ENCODE data around the gene L3MBTL3.
"Not testable (repeated sequence)": the region's sequence is repeated elsewhere in the genome, so short reads cannot be mapped to it uniquely, and the experiment has no call there.

The L3MBTL3 gene

GRCh38 chr6:130093546-130093945, 75.2 kb downstream of the L3MBTL3 start:
- DNase-seq: no peak

- DNase-seq: peak; percentile 30
These were observed 79.9 kb downstream of the L3MBTL3 start for GRCh38 chr6:130098317-130098716.

DNA sequence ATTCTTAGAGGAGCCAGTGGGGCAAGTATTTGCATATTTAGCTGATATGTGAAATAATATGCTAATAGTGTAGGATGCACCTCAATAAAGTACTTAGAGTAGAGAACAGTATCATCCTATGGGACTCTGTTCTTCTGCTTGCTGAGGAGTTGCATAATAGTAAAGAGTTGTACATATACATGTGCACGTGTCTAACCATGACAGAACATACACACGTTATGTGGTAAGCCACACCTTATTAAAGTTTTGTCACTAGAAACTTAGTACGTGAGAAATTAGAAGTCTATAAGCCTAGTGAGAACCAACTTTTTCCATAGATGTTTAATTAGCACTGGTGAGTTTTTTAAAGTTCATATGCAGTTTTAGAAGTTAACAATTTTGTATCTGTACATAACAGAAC, 80.7 kb downstream of the L3MBTL3 start:
- no peak for DNase-seq

- no peak for DNase-seq
These were observed 87.8 kb downstream of the L3MBTL3 start for GRCh38 chr6:130105996-130106704.

DNA sequence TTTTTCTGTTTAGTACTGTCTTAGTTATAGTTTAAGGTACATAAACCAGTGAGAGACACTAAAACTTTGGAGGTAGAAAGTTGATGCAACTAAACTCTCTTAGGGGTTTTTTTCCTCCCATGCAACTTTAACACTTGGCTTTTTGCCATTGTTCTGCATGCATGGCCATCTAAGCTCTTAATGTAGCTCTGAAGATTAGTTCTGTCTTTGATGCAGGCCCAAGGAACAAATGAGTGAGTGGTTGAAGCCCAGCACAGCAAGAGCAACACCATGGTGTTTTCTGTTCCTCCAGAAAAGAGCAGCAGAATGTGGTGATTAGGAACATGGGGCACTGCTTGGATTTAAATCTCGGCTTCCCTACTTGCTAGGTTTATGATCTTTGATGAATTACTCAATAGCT, 89.3 kb downstream of the L3MBTL3 start:
- DNase-seq: no peak

DNA sequence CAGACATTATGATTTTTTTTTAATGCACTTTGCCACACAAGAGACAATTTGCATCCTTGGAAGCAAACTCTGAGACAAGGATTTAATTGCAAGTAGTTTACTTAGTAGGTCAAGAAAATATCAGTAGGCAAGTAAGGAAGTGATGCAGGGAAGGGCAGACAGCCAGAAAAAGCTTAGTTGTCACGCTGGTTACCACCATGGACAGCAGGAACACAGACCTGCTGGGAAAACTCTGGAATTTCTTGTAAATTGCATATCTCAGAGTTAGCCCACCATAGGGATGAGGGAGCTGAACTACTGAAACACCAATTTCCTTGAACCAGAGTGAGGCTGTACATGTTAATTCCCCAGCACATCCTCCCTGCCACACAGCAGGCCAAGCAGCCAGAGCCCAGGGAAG, 92.7 kb downstream of the L3MBTL3 start:
- no peak for DNase-seq

GRCh38 chr6:130113201-130113710, 94.9 kb downstream of the L3MBTL3 start:
- no peak for DNase-seq

GRCh38 chr6:130115036-130115435, 96.7 kb downstream of the L3MBTL3 start:
- no peak for DNase-seq

- DNase-seq: no peak
These were observed 97.9 kb downstream of the L3MBTL3 start for GRCh38 chr6:130116273-130116672.

- DNase-seq: not testable (repeated sequence)
These were observed 98.9 kb downstream of the L3MBTL3 start for GRCh38 chr6:130117187-130117701.

DNA sequence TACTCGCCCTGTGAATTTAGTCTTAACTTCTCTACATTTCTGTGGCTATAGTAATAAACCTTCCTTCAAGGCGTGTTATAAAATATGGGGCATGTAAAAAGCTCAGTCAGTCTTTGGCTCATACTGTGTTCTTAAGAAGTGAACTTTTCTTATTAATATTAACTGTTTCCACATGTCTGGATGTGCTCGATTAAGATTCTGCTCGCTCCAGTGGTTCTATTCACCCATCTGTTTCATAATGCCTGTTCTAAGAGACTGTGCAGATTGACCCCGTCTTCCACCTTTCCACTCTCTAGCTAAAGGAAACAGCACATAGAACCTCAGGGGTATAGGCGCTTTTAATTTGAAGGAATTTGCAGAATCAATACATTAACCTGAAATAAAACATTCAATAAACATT, 99.9 kb downstream of the L3MBTL3 start:
- DNase-seq: no peak

GRCh38 chr6:130119211-130119610, 100.8 kb downstream of the L3MBTL3 start:
- no peak for DNase-seq

- DNase-seq: no peak
These were observed 102.3 kb downstream of the L3MBTL3 start for GRCh38 chr6:130120731-130121130.

- no peak for DNase-seq
These were observed 103.9 kb downstream of the L3MBTL3 start for GRCh38 chr6:130122243-130122642.

- DNase-seq: no peak
These were observed 108.8 kb downstream of the L3MBTL3 start for GRCh38 chr6:130127195-130127594.

DNA sequence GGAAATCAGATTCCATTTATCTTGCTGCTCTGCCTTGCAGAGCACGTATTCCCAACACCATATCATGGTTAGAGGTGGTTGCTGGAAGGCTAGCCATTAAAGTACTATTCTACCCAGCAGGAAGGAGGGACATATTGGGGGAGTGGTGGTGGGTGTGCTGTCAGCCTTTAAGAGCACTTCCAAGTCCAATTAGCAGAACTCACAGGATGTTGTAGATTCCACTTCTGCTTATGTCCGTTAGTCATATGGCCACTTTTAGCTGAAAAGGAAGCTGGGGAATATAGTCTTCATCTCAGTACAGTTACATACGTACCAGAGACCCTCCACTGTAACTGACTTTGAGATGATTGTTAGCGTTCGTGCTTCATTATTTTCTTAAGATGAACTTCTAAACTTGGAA, 109.9 kb downstream of the L3MBTL3 start:
- no peak for DNase-seq

- DNase-seq: no peak
These were observed 111.4 kb downstream of the L3MBTL3 start for GRCh38 chr6:130129762-130130246.

DNA sequence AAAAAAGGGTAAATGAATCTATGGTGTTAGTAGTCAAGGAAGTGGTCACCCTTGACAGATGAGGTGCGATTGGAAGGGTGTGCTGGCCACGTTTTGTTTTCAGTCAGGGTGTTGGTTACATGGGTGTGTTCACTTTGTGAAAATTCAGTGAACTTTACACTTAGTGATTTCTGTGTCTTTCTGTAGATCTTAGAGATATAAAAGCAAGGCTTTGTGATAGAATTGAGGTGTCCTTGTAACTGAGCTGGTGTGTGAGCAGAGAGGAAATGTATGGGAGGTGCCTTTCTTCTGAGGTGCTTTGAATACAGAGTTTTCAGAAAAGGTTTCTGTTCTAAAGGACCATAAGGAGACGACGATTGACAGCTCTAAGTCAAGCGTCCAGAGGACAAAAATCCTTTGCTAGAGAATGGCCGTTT, 113.9 kb downstream of the L3MBTL3 start:
- DNase-seq: no peak

DNA sequence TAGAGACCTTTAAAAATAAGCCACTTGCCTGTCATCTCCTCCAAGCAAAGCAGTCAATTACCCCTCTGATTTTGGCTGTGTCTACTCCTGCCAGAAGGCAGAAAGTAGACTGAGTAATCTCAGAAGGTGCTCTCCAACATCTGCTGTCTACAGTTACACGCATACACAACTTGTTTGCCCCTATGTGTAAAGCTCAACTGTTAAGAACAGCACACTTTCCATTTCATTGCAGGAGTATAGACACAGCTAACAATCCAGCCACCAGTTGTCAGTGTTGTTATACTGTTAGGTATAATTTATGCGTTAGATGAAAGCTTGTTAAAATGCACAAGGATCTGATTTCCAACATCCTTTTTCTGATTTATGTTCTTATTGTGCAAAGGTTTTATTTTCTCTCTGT, 116.2 kb downstream of the L3MBTL3 start:
- no peak for DNase-seq

GRCh38 chr6:130136798-130137197, 118.4 kb downstream of the L3MBTL3 start:
- no peak for DNase-seq

DNA sequence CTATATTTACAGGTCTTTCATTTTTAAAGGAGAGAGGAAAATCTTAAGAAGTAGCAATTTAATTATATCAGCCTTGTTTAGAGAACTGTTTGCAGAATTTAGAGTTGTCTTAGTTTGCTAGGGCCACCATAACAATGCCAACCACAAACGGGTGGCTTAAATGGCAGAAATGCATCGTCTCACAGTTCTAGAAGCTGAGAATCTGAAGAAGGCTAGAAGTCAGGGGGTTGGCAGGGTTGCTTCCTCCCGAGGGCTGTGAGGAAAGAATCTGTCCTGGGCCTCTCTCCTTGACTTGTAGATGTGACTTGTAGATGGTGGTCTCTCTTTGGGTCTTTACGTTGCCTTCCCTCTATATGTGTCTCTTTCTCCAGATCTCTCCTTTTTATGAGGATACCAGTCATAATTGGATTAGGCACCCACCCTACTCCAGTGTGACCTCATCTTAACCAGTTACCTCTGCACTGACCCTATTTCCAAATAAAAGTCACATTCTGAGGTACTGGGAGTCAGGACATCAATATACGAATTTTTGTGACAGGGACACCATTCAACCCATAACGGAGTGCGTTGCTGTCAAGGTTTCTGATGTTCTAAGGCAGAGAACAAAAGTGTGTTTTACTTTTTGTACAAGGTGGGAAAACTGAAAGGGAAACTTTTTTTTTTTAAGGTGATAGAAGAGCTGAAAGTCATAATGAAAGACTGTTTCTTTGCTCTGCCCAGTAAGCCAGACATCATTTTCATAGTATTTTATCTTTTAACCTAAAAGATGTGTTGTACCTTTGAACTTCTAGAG, 119.9 kb downstream of the L3MBTL3 start:
- no peak for DNase-seq

DNA sequence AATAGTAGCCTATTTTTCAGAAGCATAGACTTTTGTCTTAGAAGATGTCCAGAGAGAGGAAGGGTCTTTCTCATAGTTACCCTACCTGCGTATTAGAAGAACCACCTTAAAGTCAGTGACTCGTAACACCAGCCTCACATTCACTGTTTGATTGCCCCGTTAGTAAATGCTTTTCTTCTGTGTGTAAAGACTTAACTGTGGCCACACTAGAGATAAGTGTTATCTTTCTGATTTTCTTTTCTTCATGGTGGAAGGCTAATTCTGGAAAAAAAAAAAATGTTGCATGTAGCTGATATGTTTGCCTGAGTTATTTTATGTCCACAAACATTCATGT, 120.5 kb downstream of the L3MBTL3 start:
- no peak for DNase-seq

DNA sequence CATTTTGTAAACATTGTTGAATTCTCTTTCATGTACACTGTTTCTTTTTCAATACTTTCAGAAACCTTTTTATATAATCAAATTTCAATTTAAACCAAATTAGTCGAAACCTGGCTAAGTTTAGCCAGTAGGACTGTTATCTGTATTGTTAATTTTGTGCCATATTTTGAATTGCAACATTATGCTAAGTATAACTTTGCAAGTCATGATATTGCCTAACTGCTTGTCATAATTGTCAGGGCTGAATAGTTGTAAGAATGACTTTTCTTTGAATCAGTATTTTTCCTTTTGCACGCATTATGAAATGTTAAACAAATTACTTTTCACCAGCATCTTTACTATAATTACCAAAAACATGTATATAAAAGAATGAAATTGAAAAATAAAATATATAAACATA, 121.7 kb downstream of the L3MBTL3 start:
- no peak for DNase-seq

DNA sequence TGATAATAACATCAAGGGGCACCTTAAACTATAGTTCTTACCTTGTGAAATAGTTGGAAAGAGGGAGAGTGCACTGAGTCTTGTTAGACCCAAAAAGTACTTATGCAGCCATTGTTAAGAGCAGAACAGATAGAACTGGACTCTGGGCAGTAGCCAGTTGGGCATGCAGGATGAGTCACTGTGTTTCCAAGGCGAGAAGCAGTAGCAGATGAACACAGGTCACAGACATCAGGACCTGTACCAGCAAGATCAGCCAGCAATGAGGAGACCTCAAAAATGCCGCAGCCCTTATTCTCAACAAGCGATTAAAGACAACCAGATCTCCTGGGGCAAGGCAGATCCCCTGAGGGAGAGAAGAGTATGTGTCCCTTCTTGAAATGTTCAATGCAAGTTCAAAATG, 125.3 kb downstream of the L3MBTL3 start:
- DNase-seq: no peak
